ENCODE measurements around the gene TRAPPC6A.
A peak's percentile ranks its signal among the peaks of the same experiment; 100 is the strongest.

The TRAPPC6A gene

DNA sequence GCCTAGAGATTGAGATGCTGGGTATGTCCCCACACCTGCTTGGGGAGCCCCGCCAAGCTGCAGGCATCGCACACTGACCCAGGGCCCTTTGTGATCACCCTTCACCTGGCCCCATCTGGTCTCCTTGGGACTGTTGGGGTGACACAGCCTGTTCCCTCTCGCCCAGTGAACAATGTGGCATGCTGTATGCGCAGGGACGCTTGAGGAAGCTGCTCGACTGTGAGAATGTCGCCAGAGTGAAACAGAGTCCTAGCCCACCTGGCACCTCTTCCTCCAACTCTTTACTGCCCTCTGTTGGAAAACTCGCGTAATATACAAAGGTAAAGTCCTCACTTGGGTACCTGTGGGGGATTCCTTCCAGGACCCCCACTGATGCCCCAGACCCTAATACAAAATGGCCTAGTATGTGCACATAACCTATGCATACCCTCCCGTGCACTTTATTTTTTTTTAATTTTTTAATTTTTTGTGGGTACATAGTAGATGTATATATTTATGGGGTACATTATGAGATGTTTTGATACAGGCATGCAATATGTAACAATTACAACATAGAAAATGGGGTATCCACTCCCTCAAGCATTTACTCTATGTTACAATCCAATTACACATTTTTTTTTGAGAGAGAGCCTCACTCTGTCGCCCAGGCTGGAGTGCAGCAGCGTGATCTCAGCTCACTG lies 9.5 kb upstream of the TRAPPC6A start:
- H3K27ac ChIP-seq, result no peak overlapping the region

DNA sequence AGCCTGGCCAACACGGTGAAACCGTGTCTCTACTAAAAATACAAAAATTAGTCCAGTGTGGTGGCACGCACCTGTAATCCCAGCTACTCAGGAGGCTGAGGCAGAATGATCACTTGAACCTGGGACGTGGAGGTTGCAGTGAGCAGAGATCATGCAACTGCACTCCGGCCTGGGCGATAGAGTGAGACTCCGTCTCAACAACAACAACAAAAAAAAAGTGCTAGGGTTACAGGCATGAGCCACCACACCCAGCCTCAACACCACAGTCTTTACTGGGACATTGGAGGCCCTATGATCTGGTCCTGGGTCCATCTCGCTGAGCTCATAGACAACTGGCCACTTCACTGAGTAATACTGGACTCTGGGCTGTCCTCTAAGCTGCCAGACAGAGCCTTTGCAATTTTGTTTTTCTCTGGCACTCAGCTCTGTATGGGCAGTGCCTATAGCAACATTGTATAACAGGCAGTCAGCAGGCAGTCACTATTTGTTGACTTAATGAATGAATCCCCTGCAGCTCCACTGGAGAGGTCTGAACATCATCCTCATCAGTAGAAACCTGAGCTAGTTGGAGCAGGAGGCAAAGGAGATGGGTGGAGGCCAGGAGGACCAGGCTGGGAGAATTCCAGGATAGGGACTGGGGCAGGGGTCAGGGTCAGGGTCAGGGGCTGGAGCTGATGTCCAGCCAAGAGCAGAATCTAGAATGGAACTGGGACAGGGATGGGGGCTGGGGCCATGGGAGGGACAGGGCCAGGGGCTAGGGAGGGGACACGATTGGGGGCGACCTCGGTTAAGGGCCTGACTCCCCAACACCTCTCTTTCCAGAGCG lies 8.7 kb upstream of the TRAPPC6A start:
- Histone ChIP-seq H3K4me3 (no peak overlapping the region), H3K27ac (no peak overlapping the region)

More for the DNA sequence above, 9.5 kb upstream of the TRAPPC6A start:
- H3K4me3 ChIP-seq, result no peak overlapping the region

DNA sequence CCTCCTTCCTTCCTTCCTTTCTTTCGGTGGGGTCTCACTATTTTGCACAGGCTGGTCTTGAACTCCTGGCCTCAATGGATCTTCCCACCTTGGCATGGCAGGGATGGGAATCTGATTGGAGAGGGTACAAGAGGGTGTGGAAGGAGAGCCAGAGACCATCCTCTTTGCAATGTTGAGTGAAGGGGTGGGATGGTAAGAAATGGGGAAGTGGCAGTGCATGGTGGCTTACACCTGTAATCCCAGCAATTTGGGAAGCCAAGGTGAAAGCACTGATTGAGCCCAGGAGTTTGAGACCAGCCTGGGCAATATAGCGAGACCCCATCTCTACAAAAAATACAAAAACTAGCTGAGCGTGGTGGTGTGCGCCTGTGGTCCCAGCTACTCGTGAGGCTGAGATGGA lies 6.1 kb upstream of the TRAPPC6A start:
- Histone ChIP-seq H3K4me3 (no peak overlapping the region), H3K27ac (no peak overlapping the region)

DNA sequence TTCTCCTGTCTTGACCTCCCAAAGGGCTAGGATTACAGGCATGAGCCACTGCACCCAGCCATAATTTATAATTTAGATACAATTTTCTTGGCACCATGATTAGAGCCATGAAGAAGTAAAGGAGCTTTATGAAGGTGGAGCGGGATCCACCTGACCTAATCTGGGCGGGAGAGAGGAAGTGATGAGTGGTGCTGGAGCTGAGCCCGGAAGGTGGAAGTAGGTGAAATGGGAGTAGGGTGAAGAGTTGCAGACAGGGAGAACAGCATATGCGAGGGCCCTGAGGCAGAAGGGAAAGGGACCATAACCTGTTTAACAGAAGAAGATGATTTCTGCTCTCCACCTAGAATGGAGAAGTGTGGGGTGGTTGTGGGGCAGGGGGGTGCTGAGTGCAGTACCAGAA lies 4.7 kb upstream of the TRAPPC6A start:
- H3K4me3 ChIP-seq, result no peak overlapping the region
- no peak overlapping the region for H3K27ac ChIP-seq

DNA sequence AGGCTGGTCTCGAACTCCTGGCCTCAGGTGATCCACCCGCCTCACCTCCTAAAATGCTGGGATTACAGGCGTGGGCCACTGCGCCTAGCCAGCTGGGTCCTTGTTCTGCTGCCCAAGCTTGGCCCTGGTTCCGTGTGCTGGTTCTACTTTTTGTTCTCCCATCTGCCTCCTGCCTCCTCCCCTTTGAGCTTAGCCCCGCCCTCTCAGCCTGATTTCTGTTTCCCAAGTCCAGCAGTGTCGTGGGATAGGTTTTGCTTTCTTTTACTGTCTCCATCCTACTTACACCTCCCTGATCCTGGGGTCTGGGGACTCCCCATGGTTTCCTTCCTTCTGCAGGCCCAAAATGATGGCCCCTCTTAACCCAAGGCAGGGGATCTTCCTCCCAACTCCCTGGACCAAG lies 2.9 kb upstream of the TRAPPC6A start:
- no peak overlapping the region for H3K4me3 ChIP-seq
- no peak overlapping the region for H3K27ac ChIP-seq

GRCh38 chr19:45179892-45180370 lies 1.9 kb upstream of the TRAPPC6A start:
- Histone ChIP-seq H3K4me3 (peak overlapping the region; percentile 58 to 78 (median 69)), H3K27ac (peak overlapping the region in 20 of 21 experiments; percentile 74 to 94 (median 84))

DNA sequence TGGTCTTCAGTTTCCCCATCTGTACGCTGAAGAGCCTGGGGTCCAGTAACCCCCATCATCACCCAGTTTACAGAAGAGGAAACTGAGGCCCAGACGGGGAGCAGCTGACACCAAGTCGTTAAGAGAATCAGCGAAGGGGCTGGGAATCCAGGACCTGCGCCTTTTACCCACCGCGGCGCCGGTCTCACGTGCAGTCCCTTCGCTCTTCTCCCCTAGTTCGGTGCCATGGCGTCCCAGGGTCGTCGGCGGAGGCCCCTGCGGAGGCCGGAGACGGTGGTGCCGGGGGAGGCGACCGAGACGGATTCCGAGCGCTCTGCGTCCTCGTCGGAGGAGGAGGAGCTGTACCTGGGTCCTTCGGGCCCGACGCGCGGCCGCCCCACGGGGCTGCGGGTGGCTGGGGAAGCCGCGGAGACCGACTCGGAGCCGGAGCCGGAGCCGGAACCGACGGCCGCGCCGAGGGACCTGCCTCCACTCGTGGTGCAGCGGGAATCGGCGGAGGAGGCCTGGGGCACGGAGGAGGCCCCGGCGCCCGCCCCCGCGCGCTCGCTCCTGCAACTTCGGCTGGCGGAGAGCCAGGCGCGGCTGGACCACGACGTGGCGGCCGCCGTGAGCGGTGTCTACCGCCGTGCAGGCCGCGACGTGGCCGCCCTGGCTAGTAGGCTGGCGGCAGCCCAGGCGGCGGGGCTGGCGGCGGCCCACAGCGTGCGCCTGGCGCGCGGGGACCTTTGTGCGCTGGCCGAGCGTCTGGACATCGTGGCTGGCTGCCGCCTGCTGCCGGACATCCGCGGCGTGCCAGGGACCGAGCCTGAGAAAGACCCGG lies 1.2 kb upstream of the TRAPPC6A start:
- H3K4me3 ChIP-seq, result peak overlapping the region; percentile 58 to 78 (median 69)
- peak overlapping the region; percentile 3 to 94 (median 84) for H3K27ac ChIP-seq

DNA sequence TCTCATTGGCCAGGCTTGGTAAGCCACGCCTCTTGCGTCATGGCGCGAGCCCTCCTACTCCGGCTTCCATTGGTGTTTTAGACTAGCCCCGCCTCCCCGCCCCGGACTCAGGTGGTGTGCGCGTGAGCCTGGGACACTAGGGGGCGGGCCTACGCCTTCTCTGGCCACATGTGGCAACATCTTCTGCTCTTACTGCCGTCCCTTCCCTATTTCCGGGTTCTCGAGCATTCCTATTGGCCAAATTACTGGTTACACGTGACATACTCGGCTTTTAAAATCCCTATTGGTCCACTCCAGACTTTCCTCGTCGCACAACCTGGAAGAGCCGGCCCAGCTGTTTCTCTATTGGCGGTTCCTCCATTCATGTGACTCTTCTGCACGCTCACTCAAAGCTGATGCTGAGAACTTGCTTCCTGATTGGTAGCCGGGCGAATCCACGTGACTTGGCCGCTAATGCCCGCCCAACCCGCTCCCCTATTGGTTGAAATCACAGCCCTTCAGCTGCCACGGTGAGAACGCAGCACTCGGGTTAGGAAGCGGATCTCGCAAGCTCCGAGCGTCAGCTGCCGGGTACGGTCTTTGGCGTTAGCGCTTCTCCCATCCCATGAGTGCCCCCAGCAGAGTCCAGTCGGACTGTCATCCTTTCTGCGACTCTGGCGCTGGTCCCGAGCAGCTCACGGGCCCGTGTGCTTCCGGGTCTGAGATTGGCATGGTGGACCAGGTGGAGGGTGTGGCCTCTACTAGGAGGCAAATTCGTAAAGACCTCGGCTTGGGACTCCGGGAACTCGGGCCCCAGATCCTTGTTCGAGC lies 430 bp upstream of the TRAPPC6A start, which contains the start of gene BLOC1S3:
TSS of gene BLOC1S3 (plus strand) at position 523 of the 810 bp plus-strand sequence. CDS start 513 bp downstream, outside the sequence.
- peak within 1 kb of the TSS; percentile 85 to 96 (median 91) for H3K27ac ChIP-seq

GRCh38 chr19:45175515-45176345 lies 2.3 kb downstream of the TRAPPC6A start:
- Histone ChIP-seq H3K4me3 (no peak overlapping the region), H3K27ac (peak overlapping the region in 1 of 21 experiments; percentile 85)

More for the DNA sequence above, 430 bp upstream of the TRAPPC6A start, which contains the start of gene BLOC1S3:
- H3K4me3 ChIP-seq, result peak within 1 kb of the TSS; percentile 62 to 88 (median 76)

GRCh38 chr19:45173816-45174215 lies 4.2 kb downstream of the TRAPPC6A start:
- Histone ChIP-seq H3K27ac (peak overlapping the region in 3 of 21 experiments; percentile 6 to 54 (median 49)), H3K4me3 (no peak overlapping the region)

- no peak overlapping the region for H3K4me3 ChIP-seq
- H3K27ac ChIP-seq, result peak overlapping the region in 15 of 21 experiments; percentile 4 to 69 (median 36)
These were observed 5.3 kb downstream of the TRAPPC6A start for GRCh38 chr19:45172611-45173208.

- H3K4me3 ChIP-seq, result no peak overlapping the region
- peak overlapping the region in 15 of 21 experiments; percentile 4 to 69 (median 36) for H3K27ac ChIP-seq
These were observed 5.9 kb downstream of the TRAPPC6A start for GRCh38 chr19:45172173-45172572.

DNA sequence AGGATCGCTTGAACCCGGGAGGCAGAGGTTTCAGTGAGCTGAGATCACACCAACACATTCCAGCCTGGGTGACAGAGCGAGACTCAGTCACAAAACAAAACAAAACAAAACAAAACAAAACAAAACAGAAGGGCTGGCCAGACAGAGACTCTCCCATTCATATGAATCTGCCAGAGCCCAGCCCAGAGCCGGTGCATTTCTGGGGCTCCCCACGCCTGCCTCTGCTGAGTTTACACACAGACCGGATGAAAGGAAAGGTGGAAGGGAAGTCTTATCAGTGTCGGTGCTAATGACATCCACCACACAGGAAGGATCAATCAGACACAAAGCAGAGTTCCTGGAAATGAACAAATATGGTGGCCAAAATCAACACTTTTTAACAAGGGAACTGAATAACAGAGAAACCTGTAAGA lies 6.8 kb downstream of the TRAPPC6A start:
- Histone ChIP-seq H3K27ac (peak overlapping the region in 16 of 21 experiments; percentile 9 to 82 (median 65)), H3K4me3 (no peak overlapping the region)

GRCh38 chr19:45170146-45171106 lies 7.6 kb downstream of the TRAPPC6A start:
- Histone ChIP-seq H3K4me3 (no peak overlapping the region), H3K27ac (peak overlapping the region in 16 of 21 experiments; percentile 5 to 82 (median 59))

DNA sequence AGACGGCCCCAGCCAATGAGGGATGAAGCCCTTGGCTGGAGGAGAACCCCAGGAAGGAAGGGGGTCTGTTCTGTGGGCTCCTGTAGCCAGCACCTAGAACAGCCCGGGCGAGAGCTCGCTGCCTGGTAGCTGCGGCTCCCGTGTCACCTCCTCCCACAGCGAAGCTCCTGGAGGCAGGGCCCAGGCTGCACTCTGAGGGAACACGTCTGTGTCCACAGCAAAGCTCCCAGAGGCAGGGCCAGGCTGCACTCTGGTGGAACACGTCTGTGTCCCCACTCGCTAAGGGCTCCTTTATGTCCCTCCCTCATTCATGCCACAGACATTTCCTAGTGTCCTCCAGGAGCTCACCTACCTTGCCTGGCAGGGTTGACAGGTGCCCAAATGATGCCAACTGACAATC lies 8.4 kb downstream of the TRAPPC6A start:
- no peak overlapping the region for H3K4me3 ChIP-seq
- no peak overlapping the region for H3K27ac ChIP-seq

- Histone ChIP-seq H3K27ac (no peak overlapping the region), H3K4me3 (no peak overlapping the region)
These were observed 9.2 kb downstream of the TRAPPC6A start for GRCh38 chr19:45168767-45169351.
